HG03280 (cell line): ENCODE measurements around the gene PTPRB.

Source experiments
- ATAC-seq: cut with Tn5 transposase; IDR thresholded peaks from one replicate; pipeline ENCODE4 v1.9.1; 2021; ENCODE audit warnings: mild to moderate bottlenecking, moderate library complexity; ENCODE audit not compliant: unreplicated experiment

The PTPRB gene

GRCh38 chr12:70467476-70467875 lies 169.8 kb downstream of the PTPRB start:
- no peak for ATAC-seq

DNA sequence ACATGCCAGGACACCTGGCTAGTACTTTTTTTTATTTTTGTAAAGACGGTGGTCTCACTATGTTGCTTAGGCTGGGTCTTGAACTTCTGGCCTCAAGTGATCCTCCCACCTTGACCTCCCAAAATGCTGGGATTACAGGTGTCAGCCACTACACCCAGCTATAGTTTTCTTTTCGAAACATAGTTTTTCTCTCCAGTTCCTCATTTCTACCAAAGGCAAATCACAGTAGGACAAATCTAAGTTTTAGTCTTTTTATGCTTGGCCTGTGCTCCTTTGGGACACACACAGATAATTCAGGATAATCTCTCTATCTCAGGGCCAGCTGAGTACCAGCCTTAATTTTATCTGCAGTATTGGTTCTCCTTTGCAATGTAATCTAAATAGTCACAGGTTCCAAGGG lies 170.5 kb downstream of the PTPRB start:
- ATAC-seq, result no peak
